A549 treated with AZD2906 at 1 μM for 4 hours (cell line): ENCODE results near the gene PDZD8. TPM values are rescaled to one million over a fixed set of nuclear protein-coding genes. Genes with fewer than 3 reads are reported as not detected.

Experiments
- total RNA-seq: library from RNA; stranded (reverse); fragments of 200-300 nt; extraction: Qiagen RNA extraction; gene quantifications from 5 replicates; pipeline ENCODE4 v1.2.3, GENCODE V29; 2022

The PDZD8 gene, protein sequence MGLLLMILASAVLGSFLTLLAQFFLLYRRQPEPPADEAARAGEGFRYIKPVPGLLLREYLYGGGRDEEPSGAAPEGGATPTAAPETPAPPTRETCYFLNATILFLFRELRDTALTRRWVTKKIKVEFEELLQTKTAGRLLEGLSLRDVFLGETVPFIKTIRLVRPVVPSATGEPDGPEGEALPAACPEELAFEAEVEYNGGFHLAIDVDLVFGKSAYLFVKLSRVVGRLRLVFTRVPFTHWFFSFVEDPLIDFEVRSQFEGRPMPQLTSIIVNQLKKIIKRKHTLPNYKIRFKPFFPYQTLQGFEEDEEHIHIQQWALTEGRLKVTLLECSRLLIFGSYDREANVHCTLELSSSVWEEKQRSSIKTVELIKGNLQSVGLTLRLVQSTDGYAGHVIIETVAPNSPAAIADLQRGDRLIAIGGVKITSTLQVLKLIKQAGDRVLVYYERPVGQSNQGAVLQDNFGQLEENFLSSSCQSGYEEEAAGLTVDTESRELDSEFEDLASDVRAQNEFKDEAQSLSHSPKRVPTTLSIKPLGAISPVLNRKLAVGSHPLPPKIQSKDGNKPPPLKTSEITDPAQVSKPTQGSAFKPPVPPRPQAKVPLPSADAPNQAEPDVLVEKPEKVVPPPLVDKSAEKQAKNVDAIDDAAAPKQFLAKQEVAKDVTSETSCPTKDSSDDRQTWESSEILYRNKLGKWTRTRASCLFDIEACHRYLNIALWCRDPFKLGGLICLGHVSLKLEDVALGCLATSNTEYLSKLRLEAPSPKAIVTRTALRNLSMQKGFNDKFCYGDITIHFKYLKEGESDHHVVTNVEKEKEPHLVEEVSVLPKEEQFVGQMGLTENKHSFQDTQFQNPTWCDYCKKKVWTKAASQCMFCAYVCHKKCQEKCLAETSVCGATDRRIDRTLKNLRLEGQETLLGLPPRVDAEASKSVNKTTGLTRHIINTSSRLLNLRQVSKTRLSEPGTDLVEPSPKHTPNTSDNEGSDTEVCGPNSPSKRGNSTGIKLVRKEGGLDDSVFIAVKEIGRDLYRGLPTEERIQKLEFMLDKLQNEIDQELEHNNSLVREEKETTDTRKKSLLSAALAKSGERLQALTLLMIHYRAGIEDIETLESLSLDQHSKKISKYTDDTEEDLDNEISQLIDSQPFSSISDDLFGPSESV
- 20.3 to 33.1 TPM (median 25.6 TPM) in 5 replicates for total RNA-seq

DNA sequence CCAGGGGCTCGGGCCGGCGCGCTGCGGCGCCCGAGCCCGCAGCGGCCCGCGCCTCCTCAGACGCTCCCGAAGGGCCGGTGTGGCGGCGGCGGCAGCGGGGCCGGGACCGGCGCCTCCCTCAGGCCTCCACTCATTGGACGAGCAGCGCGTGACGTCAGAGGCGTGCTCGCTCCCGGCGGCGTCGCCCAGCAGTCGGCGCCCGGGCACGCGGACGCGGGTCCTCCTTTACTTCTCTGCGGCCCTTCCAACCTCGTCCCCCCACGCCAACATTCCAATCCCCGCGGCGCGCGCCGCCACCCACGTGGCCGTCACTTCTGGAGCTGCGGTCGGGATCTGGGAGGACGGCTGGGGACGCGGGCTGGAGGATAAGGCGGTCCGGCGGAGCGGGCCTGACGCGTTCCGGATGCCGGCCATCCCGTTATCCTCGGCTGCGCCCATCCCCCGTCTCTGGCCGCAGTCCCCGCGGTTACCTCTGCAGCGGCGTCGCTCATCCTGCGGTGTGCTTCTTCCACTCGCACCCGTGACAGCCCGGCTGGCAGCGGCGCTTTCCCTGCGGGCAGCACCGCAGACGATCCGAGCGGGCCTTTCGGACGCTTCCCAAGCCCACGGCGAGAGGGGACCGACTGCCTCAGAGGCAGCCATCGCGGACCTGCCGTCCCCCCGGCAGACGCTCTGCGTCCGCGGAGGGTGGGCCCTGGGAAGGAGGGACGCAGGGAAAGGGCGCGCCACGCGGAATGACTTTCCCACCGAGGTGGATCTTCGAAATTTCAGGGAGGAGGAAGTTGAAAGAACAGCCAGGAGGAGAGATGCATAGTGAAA lies at the start of gene PDZD8:
Gene PDZD8 (minus strand): TSS at position 81 of the 819 bp plus-strand sequence. CDS start 213 bp downstream, outside the sequence.

DNA sequence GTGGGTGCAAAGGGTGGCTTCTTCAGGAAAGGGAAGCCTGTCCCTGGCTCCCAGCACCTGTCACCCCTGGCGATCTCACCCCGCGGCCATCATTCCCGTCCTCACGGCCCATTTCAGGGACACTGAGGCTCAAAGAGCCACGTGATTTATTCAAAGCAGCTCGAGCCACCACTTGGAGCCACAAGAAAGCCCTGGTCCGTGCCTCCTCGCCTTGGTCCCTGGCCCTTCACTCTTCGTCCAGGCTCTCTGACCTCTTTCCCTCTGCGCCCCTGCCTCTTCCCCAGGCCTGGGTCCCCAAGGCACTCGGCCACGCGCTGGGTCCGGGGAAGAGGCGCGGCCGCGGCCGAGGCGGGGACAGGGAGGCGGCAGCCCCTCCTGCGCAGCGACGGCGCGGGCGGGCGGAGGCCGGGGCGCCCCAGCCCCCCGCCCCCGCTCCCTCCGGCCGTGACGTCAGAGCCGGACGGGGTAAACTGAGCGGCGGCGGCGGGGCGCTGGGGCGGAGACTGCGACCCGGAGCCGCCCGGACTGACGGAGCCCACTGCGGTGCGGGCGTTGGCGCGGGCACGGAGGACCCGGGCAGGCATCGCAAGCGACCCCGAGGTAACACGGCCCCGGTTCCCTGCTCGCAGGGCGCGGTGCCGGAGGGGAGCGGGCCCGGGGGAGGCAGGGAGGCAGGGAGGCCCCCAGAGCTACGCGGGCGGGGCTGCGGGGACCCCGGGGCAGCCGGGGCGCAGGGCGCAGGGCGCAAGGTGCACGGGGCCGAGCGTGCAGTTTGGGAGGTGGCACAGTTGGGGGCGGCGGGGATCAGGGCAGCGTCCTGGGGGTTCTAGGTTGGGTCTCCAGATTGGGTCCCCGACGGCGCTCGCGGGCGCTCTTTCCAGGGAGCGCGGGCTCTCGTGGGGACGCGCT lies 134.4 kb downstream of the PDZD8 start, which contains the start of gene SLC18A2:
Gene SLC18A2 (plus strand): TSS at position 494 of the 909 bp plus-strand sequence. CDS start 580 bp downstream, outside the sequence.

Other genes starting within 250 kb of the PDZD8 start
- gene VAX1, start 237.2 kb downstream of the PDZD8 start, total RNA-seq = 0.98 to 1.4 TPM (median 1.3 TPM) in 5 replicates
- gene KCNK18, start 178.0 kb downstream of the PDZD8 start, total RNA-seq = not detected in 5 replicates
- 0.02 to 0.05 TPM (median 0.02 TPM) in 4 of 5 replicates, not detected in the other for gene SLC18A2, start 134.3 kb downstream of the PDZD8 start, total RNA-seq
- gene EMX2, start 167.3 kb upstream of the PDZD8 start, total RNA-seq = 0.03 TPM in 1 of 5 replicates, not detected in the others